HCEC 1CT (cell line): ENCODE results near the gene COL6A1.
"Not testable (repeated sequence)": the region's sequence is repeated elsewhere in the genome, so short reads cannot be mapped to it uniquely, and the experiment has no call there.

Experiments used
- DNase-seq: peaks from one replicate; pipeline ENCODE4 v3.0.0-alpha.2; 2017

Gene COL6A1

DNA sequence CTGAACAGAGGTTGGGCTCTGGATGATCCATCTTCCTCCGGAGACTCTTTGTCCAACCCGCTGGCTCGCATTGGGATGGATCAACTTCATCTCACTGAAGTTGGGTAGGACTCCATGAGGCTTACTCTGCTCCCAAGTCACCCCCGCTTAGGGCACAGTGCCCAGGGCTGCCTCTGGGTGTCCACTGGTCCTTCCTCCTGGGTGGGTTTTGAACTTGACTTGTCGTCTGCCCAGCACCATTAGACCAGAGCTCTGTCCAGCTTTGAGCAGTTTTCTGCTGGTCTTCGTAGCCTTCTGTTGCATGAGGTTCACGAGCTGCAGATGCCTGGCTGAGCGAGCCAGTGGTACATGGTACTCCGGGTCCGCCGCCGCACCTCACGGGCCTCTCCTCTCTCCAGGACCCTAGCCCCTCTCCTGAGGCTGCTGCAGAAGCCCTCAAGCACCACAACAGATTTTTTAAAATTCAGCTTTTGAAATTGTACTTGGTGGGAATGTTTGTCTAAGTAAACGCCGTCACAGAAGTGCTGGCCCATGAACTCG, 33.8 kb upstream of the COL6A1 start:
- DNase-seq: no peak

DNA sequence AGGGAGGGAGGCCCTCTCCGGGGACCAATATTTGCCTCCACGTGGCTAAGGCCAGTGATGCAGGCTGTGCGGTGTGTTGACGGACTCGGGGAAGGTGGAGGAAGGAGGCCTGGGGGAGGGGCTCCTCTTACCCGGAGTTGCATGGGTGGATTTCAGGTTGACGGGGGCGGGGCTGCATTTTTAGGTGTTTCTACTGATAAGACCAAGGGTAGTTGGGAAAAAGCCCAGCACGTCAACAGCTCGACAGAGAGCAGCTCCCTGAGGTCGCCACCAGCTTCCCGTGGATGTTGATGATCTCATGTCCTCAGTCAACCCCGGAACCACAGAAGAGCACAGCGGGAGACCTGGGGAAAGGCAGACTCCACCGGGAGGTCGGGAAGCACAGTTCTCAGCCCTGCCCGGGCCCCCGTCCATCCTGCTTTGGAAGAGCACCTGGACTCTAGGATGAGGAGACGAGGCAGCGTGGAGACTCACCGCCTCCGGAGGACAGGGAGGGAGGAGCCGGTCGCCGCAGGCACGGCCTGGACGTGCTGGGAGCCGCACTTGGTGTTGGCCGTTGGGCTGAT, 32.9 kb upstream of the COL6A1 start:
- no peak for DNase-seq

- DNase-seq: no peak
These were observed 31.4 kb upstream of the COL6A1 start for GRCh38 chr21:45949928-45950739.

DNA sequence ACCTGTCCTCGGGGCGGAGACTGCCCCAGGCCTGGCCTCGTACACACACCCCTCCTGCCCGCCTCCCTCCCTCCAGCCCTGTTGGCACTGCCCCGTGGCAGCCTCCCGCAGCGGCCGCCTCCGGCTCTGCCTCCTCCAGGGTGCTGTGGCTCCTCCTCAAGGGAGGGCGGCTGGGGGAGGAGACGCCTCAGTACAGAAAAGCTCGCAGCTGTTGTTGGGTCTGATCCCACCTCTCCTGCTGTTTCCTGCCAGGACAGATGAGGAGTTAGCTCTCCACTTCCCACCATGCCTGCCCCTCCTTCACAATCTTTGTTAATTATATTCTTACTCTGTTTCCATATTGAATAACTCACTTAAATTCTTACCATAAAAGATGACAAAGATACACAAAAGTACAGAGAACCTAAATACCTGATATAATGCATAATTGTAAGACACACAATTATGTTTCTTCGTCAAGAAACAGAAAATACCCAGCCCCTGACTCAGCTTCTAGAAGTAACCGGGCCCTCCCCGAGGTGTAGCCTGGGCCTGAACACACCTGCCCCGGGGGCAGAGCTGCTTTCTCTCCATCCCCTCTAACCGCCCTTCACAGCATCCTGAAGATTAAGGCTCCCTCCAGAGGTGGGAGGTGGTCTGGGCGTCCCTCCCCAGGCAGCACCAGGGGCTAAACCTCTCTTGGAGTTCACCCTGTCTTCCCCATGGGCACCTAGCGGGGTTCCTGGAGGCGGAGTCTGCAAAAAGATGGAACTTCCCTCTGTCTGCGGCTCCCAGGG, 30.6 kb upstream of the COL6A1 start:
- no peak for DNase-seq

DNA sequence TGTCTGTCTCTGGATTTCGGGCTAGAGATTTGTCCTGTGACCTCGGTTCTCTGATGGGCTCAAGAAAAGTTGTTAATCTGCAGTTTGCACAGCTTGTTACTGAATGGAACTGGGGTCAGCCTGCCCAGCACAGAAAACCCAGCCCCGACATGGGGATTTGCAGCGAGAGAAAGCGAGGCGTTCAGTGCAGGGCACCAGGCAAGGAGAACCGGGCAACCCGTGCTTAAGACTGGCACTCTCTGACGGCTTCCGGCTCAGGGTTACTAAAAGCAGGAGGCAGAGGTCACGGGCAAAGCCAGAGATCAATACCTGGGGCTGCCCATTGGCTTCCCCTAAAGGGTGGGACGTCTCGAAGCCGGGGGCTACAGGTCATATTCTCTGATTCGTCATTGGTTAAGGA, 29.9 kb upstream of the COL6A1 start:
- no peak for DNase-seq

DNA sequence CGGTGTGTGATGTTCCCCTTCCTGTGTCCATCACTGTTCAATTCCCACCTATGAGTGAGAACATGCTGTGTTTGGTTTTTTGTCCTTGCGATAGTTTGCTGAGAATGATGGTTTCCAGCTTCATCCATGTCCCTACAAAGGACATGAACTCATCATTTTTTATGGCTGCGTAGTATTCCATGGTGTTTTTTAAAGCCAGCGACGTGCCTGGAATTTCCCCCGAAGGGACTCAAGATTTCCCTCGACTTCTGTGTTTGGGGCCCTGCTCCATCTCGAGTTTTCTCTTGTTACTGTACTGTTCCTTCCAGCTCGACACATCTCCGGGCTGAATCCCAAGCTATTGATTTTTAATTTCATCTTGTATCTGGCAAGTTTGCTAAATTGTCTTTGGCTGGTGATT, 29.0 kb upstream of the COL6A1 start:
- DNase-seq: not testable (repeated sequence)

- no peak for DNase-seq
These were observed 28.6 kb upstream of the COL6A1 start for GRCh38 chr21:45952974-45953373.

DNA sequence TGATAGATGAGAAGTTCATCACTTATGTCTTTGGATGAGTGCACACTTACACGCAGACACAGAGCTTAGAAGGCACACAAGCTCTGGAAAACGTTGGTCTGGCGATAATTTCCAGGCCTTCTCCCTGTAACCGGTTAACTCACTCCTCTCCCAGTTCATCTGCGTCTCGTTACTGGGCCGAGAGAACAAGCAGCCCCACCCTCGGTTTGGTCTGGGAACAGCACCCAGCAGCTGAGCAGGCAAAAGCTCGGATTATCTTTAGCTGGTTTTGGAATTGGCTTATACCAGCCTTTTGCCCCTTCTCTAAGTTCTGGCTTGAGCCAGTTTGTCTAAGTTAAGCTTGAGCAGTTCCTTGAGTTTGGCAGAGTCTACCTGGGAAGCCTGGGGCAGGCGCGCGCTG, 27.3 kb upstream of the COL6A1 start:
- no peak for DNase-seq

GRCh38 chr21:45954921-45955320, 26.6 kb upstream of the COL6A1 start:
- no peak for DNase-seq

- no peak for DNase-seq
These were observed 24.0 kb upstream of the COL6A1 start for GRCh38 chr21:45957551-45957950.

DNA sequence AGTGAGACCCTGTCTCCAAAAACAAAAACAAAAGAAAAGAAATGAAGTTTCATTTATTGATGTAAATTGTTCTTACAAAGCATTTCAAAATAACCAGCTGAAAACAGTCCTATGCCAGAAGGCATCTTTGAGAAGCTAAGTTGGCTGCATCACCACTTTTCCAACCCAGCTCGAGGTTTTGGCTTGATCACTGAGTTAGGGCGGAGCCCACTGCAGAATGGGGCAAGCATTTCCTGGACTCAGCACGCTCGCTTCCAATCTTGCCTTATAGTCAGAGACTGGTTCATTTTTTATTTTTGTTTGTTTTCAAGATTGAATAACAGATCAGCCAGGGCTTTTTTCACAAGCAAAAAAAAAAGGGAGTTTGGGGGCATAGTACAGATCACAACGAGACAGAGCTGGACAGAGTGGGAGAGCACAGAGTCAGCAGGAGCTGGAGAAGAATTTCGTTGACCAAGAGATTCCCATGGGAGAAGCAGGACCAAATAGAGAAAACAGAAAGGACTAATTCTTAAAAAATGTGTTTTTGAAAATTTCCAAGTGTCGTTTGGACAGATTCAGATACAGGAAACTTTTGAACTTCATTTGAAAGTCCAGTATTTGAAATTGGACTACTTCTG, 23.5 kb upstream of the COL6A1 start:
- no peak for DNase-seq

DNA sequence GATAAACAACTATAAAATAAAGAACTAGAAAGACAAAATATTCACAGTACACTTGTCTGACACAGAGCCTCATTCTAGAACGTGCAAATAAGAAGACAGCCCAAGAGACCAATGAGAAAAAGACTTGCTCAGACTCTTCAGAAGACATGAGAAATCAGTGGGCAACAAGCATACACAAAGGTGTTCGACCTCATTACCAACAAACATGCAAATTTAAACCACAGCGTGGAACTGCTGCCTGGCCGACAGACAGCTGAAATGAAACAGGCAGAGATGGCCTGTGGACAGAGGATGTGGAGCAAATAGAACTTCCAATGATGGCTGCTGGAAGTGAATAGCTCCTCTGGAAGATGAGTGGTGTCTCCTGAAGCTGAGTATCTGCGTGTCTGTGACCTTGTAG, 22.4 kb upstream of the COL6A1 start:
- DNase-seq: no peak

DNA sequence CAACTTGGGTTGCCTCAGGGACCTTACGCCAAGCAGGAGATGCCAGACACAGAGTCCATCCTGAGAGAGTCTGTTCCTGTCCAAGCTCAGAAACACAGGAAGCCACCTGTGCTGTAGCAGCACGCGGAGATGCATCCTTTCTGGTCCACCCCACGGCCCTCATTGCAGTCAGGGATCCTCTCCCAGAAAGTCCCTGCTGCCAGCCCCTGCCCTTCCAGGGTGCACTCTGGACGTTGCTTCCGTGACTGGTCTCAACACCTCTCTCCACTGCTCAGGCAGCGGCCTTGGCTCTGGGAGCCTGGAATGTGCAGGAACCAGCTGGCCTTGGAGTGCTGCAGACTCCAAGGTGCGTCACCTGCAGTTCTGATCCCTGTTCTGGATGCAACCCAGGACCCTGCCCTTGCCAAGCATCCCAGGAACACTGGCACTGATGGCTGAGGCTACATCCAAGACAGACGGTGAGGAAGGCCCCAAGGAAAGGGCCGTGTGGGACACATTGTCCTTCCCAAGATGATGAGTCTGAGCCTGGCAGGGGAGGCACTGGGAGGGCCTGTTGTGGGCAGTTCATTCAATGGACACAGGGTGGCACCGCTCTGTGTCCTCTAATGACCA, 21.7 kb upstream of the COL6A1 start:
- no peak for DNase-seq

- not testable (repeated sequence) for DNase-seq
These were observed 20.2 kb upstream of the COL6A1 start for GRCh38 chr21:45961408-45961807.

DNA sequence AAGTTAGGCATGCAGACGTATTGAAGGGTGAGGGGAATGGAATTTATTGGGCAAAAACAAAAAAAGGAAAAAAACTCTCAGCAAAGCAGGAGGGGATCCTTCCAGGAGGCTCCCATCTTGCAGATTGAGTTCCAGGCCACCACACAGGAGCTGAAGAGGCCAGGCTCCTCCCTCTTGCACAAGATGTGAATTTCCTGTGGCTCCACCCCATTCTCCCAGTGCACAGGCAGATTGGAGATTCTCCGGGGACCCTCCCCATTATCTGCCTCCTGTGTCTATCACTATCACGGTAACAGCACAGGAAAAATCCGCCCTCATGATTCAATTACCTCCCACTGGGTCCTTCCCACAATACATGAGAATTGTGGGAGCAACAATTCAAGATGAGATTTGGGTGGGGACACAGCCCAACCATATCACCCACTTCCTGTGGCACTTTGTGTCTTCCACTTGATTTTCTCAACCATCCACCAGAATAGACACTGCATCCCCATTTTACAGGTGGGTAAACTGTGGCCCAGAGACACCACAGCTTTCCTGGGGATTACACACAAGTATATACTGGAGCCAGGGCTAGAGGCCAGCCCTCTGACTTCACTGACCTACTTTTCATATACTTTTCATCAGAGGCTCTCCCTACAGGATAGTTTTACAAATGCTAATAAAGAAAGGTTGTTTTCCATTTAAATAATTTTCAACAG, 18.9 kb upstream of the COL6A1 start:
- DNase-seq: no peak

GRCh38 chr21:45963232-45963570, 18.4 kb upstream of the COL6A1 start:
- no peak for DNase-seq

DNA sequence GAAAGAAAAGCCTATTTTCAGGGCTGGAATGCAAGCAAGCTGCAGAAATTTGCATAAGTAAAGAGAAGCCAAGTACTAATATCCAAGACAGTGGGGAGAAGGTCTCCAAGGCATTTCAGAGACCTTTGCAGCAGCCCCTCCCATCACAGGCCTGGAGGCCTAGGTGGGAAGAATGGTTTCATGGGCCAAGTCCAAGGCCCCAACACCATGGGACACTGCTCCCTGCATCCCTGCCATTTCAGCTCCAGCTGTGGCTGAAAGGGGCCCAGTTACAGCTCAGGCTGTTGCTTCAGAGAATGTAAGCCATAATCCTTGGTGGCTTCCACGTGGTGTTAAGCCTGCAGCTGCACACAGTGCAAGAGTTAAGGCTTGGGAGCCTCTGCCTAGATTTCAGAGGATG, 16.9 kb upstream of the COL6A1 start:
- no peak for DNase-seq

DNA sequence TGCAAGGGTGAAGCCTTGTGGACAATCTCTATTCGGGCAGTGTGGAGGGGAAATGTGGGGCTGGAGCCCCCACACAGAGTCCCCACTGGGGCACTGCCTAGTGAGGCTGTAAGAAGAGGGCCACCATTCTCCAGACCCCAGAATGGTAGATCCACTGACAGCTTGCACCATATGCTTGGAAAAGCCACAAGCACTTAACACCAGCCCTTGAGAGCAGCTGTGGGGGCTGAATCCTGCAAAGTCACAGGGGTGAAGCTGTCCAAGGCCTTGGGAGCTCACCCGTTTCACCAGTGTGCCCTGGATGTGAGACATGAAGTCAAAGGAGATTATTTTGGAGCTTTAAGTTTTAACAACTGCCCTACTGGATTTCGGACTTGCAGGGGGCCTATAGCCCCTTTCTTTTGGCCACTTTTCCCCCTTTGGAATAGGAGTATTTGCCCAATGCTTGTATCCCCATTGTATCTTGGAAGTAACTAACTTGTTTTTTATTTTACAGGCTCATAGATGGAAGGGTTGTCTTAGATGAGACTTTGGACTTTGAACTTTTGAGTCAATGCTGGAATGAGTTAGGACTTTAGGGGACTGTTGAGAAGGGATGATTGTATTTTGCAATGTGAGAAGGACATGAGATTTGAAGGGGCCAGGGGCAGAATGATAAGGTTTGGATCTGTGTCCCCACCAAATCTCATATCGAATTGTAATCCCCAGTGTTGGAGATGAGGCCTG, 16.3 kb upstream of the COL6A1 start:
- no peak for DNase-seq

DNA sequence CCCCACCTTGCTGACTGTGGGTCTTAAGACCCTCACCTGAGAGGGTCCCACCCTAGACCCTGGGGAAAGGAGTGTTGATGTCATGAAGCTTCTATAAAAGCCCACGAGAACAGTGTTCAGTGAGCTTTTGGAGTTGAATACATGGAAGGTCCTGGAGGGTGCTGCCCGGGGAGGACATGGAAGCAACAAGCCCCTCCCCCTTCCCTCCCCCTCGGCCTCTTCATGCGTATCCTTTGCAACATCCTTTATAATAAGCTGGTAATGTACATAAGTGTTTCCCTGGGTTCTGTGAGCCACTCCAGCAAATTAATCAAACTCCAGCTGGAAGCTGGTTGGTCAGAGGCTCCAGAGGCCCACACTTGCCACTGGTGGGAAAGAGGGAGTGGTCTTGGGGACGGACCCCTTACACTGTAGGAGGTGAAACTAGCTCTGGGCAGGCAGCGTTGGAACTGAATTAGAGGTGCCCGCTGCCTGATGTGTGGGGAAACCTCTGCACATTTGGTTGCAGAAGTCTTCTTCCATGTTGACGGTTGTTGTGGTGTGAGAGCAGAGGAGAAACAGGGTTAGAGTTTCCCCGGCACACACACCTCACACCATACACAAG, 14.7 kb upstream of the COL6A1 start:
- DNase-seq: no peak

GRCh38 chr21:45969921-45970673, 11.5 kb upstream of the COL6A1 start:
- DNase-seq: no peak
